ENCODE data around the gene NHERF1.

Gene NHERF1

GRCh38 chr17:74812109-74813009 is 63.9 kb downstream of the NHERF1 start:
- H3K4me3 ChIP-seq (ENCODE audit: severe bottlenecking) = no peak overlapping the region
- no peaks in the 10 kb centered on the region for H3K9me3 ChIP-seq (ENCODE audit: severe bottlenecking)
- DNase-seq (ENCODE audit: low spot score) = no peak
- ATAC-seq (ENCODE audit: low read depth) = no peak
- no peaks in the 10 kb centered on the region for H3K4me1 ChIP-seq (ENCODE audit: insufficient read depth, poor library complexity, severe bottlenecking)
- no peaks in the 10 kb centered on the region for H3K36me3 ChIP-seq (ENCODE audit: low read depth)
- TF ChIP-seq CTCF (IDR thresholded peaks at IDR 0.05; ENCODE audit: poor library complexity, severe bottlenecking) = no peak
- no peaks in the 10 kb centered on the region for H3K27me3 ChIP-seq (ENCODE audit: insufficient read depth, poor library complexity, severe bottlenecking)
- H3K27ac ChIP-seq (ENCODE audit: poor library complexity, severe bottlenecking) = no peak overlapping the region

- no peak overlapping the region for H3K27ac ChIP-seq (ENCODE audit: poor library complexity, severe bottlenecking)
- no peaks in the 10 kb centered on the region for H3K4me1 ChIP-seq (ENCODE audit: insufficient read depth, poor library complexity, severe bottlenecking)
- ATAC-seq (ENCODE audit: low read depth) (no peak), DNase-seq (ENCODE audit: low spot score) (no peak)
- H3K27me3 ChIP-seq (ENCODE audit: insufficient read depth, poor library complexity, severe bottlenecking) = no peaks in the 10 kb centered on the region
- no peaks in the 10 kb centered on the region for H3K36me3 ChIP-seq (ENCODE audit: low read depth)
- no peak overlapping the region for H3K4me3 ChIP-seq (ENCODE audit: severe bottlenecking)
- no peak for TF ChIP-seq CTCF (IDR thresholded peaks at IDR 0.05; ENCODE audit: poor library complexity, severe bottlenecking)
- H3K9me3 ChIP-seq (ENCODE audit: severe bottlenecking) = no peaks in the 10 kb centered on the region
Measured at GRCh38 chr17:74814453-74814852, 66.0 kb downstream of the NHERF1 start.

- Histone ChIP-seq H3K4me3 (ENCODE audit: severe bottlenecking) (no peak overlapping the region), H3K27ac (ENCODE audit: poor library complexity, severe bottlenecking) (no peak overlapping the region), H3K4me1 (ENCODE audit: insufficient read depth, poor library complexity, severe bottlenecking) (no peaks in the 10 kb centered on the region), H3K36me3 (ENCODE audit: low read depth) (no peaks in the 10 kb centered on the region), H3K9me3 (ENCODE audit: severe bottlenecking) (no peaks in the 10 kb centered on the region), H3K27me3 (ENCODE audit: insufficient read depth, poor library complexity, severe bottlenecking) (no peaks in the 10 kb centered on the region)
- DNase-seq (ENCODE audit: low spot score) (no peak), ATAC-seq (ENCODE audit: low read depth) (no peak)
- TF ChIP-seq CTCF (IDR thresholded peaks at IDR 0.05; ENCODE audit: poor library complexity, severe bottlenecking) = no peak
Measured at GRCh38 chr17:74815067-74815466, 66.6 kb downstream of the NHERF1 start.

GRCh38 chr17:74815550-74816370 is 67.3 kb downstream of the NHERF1 start:
- TF ChIP-seq CTCF (IDR thresholded peaks at IDR 0.05; ENCODE audit: poor library complexity, severe bottlenecking) = no peak
- no peak overlapping the region for H3K4me3 ChIP-seq (ENCODE audit: severe bottlenecking)
- H3K4me1 ChIP-seq (ENCODE audit: insufficient read depth, poor library complexity, severe bottlenecking) = no peaks in the 10 kb centered on the region
- no peaks in the 10 kb centered on the region for H3K9me3 ChIP-seq (ENCODE audit: severe bottlenecking)
- H3K27me3 ChIP-seq (ENCODE audit: insufficient read depth, poor library complexity, severe bottlenecking) = no peaks in the 10 kb centered on the region
- ATAC-seq (ENCODE audit: low read depth) = no peak
- no peak overlapping the region for H3K27ac ChIP-seq (ENCODE audit: poor library complexity, severe bottlenecking)
- DNase-seq (ENCODE audit: low spot score) = no peak
- no peaks in the 10 kb centered on the region for H3K36me3 ChIP-seq (ENCODE audit: low read depth)
